22Rv1 (cell line): ENCODE data around the gene JPT1.

Experiments
- H3K27ac ChIP-seq: fragments of 450-650 bp; 2 replicates; pipeline ENCODE4 v1.5.1; 2017
- ZFX ChIP-seq: fragments of 450-650 bp; IDR thresholded peaks from 2 replicates; pipeline ENCODE4 v1.6.1; 2017; ENCODE audit warnings: antibody characterized with exemption, borderline replicate concordance
- TF ChIP-seq, protein P1 (sequence below): fragments of 450-650 bp; IDR thresholded peaks from 2 replicates; pipeline ENCODE4 v1.5.1; 2017; ENCODE audit warnings: mild to moderate bottlenecking

The JPT1 gene

GRCh38 chr17:75131278-75132017, 22.9 kb downstream of the JPT1 start, which contains the start of gene NT5C:
Gene NT5C, minus strand, starts transcription at chr17:75131742. Its CDS starts 35 bp downstream, at chr17:75131707.
- TF ChIP-seq, protein P1, sequence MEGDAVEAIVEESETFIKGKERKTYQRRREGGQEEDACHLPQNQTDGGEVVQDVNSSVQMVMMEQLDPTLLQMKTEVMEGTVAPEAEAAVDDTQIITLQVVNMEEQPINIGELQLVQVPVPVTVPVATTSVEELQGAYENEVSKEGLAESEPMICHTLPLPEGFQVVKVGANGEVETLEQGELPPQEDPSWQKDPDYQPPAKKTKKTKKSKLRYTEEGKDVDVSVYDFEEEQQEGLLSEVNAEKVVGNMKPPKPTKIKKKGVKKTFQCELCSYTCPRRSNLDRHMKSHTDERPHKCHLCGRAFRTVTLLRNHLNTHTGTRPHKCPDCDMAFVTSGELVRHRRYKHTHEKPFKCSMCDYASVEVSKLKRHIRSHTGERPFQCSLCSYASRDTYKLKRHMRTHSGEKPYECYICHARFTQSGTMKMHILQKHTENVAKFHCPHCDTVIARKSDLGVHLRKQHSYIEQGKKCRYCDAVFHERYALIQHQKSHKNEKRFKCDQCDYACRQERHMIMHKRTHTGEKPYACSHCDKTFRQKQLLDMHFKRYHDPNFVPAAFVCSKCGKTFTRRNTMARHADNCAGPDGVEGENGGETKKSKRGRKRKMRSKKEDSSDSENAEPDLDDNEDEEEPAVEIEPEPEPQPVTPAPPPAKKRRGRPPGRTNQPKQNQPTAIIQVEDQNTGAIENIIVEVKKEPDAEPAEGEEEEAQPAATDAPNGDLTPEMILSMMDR = peak; percentile 84
- no peak for TF ChIP-seq ZFX
- H3K27ac ChIP-seq = peak within 1 kb of the TSS; percentile 90

DNA sequence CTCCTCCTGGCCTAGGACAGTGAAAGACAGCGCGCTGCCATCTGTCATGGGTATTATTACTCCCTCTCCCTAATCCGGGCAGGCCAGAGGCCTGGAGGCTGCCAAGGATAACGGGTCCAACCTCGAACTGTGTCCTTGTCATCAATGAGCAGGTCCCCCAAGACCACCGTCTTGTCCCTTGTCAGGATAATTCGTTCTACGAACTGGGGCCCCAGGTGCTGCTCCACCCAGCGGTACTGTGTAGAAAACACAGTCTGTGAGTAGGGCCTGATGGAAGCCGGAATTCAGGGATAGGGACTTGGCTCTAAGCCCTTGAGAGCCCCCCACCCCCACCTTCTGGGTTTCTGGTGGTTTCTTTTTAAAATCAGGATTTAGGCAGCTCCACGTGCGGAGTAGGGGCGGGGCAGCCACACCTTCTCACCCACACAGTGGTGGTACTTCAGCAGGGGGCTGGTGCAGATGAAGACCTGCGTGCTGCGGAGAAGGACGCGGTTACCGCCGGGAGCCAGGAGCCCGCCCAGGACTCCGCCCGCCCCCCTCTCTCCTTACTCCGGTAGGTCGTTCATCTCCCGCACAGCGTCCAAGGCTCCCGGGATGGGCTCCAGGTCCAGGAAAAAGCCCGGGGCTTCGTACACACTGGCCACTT, 23.6 kb downstream of the JPT1 start:
- H3K27ac ChIP-seq = peak overlapping the region; percentile 90
- TF ChIP-seq ZFX = no peak
- TF ChIP-seq, protein P1 = no peak

DNA sequence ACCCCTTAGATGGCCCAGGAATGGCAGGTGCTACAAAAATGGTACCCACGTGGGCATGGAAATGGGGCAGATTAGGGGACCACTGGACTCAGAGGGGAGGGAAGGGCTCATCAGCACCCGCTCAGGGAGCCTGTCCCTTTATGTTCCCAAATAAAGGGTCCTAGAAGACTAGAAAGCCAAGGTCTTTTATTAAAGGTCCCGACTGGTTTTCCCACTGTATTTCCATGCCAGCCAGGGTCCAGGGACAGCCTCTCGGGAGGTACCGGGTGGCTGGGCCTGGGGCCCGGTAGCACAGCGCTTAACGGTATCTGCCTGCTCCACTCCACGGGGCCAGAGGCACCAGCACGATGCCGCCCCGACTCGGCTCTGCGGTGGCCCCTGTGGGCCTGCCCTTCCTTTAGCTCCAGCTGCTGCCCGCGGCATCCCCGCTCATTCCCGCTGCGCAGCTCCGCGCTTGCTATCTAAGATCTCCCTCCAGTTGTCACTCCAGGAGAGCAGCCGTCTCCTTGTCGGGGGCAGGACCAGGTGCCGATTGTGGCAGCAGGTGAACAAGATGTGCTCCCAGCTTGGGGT, 24.2 kb downstream of the JPT1 start:
- peak overlapping the region; percentile 90 for H3K27ac ChIP-seq
- TF ChIP-seq, protein P1 = no peak
- no peak for TF ChIP-seq ZFX

GRCh38 chr17:75129576-75129975, 24.7 kb downstream of the JPT1 start:
- H3K27ac ChIP-seq = peak overlapping the region; percentile 90
- TF ChIP-seq, protein P1 = no peak
- no peak for TF ChIP-seq ZFX

GRCh38 chr17:75128694-75129505, 25.4 kb downstream of the JPT1 start:
- TF ChIP-seq, protein P1 = no peak
- no peak for TF ChIP-seq ZFX

DNA sequence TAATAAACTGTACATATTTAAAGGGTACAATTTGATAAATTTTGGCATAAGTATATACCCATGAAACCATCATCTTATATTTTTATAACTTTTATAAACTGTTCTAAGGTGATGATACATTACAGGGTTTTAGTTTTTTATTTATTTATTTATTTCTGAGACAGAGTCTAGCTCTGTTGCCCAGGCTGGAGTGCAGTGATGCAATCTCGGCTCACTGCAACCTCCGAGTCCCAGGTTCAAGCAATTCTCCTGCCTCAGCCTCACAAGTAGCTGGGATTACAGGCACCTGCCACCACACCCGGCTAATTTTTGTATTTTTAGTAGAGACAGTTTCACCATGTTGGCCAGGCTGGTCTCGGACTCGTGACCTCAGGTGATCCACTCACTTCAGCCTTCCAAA, 26.4 kb downstream of the JPT1 start:
- 0 out of 2 replicates have a peak overlapping the region, but pooled peaks have one; percentile 12 for H3K27ac ChIP-seq

More at GRCh38 chr17:75128694-75129505, 25.4 kb downstream of the JPT1 start:
- peak overlapping the region; percentile 90 for H3K27ac ChIP-seq

DNA sequence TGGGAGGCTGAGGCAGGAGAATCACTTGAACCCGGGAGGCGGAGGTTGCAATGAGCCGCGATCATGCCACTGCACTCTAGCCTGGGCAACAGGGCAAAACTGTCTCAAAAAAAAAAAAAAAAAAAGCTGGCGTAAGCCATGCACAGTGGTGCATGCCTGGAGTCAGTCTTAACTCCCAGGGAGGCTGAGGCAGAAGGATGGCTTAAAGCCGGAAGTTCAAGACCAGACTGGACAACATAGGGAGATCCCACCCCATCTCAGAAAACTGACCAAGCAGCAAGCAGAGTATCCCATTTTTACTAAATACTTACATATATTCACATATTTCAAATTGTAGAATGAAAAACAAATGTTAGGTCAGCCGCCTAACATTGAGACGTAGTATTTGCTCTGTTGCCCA, 27.4 kb downstream of the JPT1 start:
- no peak overlapping the region for H3K27ac ChIP-seq
- no peak for TF ChIP-seq ZFX
- TF ChIP-seq, protein P1 = no peak
